Kidney tubule cell (primary cell): Measurements from ENCODE around the gene AIG1.

Source experiments
- DNase-seq: peaks from one replicate; pipeline ENCODE4 v3.0.0-alpha.2; 2018; ENCODE audit warnings: low spot score

AIG1 gene

DNA sequence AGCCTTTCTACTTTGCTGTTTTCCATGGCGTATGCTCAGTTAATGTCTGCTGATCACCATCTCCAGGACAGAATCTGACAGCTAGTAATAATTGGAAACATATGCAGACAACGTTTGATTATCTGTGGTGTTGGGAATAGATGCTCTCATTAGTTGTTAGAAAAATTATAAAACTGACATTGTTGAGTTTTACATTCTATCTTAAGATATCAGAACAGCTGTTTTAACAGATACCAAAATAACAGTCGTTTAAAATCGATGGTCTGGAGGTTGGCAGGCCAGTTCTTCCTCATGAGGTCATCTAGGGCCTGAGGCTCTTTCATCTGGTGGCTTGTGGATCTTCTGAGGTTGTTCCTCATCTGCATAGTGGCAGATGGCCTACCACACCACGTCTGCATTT lies 137.6 kb downstream of the AIG1 start:
- DNase-seq: no peak

DNA sequence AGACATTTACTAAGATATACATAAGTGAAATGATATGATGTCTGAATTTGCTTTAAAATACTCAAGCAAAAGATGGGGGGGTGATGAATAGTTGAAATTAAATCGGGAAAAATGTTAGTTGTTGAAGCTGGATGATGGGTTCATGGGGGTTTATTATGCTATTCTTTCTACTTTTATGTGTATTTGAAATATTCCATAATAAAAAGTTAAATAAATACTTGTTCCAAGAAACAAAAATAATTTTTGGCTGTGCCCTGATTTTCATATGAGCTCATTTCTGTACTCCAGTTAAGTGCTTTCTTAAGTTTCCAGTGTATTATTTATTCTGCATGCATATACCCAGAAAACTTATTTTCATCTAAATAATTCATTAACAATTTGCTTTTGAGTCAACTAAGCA lies 138.6 kb downstream of the AIG1 start:
- DNase-seq: no peak

DNA sequence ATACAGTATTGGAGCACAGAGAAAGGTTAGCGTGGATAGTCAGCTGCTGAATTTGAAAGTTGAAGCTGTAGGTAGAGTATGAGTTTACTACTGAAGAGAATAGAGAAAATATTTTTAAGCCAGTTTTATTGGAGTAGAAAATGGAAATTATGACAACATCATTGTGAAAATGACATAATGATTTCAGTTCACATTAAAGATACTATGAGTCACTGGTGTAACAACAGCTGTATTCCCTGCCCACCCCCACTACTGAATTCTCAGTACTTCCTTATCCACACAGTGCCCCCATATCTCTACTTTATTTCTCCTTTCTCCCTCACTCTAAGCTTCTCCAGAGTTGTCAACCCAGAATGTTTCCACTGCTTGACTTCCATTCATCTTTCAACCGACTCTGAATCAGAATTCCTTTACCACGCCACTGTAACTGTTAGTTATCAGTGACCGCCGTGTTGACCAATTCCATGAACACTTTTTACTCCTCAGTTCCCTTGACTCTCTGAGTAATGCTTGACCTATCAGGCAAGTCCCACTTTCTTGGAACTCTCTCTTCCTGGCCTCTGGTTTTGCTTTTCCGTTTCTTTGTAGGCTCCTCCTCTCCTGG lies 139.6 kb downstream of the AIG1 start:
- no peak for DNase-seq

DNA sequence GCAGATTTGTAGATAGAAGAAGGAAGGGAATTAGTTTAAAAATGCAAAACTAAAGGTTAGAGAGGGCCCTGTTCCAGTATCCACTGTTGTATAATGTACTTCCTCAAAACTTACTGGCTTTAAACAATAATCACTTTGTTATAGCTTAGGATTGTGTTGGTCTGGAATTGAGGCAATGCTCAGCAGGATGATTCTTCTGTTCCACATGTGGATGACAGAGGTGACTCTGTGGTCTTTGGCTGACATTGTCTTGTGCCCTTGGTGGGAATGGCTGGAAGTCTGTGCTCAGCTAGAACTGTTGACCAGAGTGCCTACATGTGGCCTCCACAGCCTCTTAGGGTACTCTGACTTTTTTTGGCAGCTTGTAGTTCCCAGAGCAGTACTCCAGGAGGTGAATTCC lies 143.4 kb downstream of the AIG1 start:
- no peak for DNase-seq

DNA sequence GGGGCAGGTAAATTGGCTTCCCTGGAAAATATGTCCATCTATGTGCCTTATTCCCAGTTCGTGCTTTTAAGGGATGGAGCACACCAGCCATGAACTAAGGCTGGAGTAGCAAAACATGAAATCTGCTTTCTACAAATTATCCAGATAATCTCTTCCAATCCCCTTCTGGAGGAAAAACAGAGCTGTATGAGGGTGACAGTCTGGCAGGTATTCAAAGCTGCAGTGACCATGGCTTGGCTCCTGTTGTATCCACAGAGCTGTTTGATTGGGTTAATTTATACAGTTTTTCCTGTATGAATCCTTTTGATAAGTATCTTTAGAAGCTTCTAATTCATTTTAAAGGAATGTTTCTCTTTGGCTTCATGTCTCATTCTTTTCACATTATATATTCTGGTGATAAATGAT lies 144.4 kb downstream of the AIG1 start:
- no peak for DNase-seq

DNA sequence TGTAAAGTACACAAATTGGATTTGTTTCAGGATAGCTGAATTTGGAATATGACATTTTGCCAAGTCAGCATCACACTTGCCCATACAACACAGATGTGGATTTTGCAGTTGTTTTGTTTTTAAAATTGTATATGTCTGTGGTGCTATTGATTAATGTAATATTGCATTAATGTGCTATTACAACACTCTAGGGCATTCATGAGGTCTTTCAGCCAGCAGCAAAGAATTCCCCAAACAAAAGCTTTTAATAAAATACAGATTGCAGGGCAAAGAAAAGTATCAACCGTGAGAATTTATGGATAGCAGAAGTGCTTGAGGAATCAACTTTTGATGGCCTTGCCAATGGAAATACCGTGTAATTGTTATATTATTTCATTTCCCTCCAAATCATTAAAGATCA lies 144.9 kb downstream of the AIG1 start:
- no peak for DNase-seq

DNA sequence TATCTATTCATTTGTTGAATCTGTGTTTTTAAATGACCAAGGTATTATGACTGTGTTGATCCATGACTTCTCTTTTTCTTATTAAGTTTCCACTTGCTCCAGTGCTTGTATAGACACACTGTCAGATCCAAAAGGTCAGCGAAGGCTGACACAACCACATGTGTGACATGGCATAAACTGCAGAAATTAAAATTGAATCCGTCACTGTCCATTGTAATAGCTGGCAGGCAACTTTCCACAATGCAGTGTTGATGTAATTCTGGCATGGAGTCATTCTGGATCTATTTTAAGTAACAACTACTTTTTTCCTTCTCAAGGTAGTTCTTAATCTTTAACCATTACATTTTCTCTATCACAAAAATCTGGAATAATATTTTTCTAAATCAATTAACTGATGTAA lies 145.3 kb downstream of the AIG1 start:
- DNase-seq: no peak

DNA sequence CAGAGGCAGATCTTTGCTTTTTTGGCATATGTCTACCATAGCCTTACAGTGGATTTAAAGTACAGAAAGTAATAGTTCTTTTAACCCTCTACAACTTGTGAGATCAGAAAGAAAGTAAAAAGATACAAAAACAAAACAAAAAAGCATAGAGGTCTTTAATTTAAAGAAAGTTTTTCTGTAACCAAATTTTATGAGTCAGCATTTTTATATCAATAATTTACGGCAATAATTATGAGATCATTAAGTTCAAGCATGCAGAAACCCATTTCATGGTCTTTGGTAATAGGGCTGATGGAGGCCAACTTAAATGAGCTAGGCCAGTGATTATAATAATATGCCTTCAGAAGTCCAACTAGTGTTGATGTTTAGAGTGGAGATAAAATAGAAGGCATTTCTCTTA lies 145.9 kb downstream of the AIG1 start:
- no peak for DNase-seq

DNA sequence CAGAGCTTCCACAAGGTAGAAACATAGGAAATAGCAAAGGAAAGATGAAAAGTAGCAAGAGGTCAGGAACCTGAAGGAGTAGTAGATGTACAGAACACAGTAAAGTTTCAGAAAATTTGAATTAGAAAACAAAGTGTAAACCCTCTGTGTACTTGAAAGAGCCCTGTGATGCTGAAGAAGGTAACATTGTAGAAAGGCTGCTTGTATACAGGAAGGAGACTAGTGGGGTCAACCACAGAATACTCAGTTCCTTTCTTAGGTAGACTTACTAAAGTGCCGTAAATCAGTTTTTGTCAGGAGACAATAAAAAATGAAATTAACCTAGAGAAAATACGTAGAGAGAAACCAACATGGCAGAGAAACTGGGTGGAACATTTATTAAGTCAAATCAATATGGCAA lies 149.7 kb downstream of the AIG1 start:
- no peak for DNase-seq

DNA sequence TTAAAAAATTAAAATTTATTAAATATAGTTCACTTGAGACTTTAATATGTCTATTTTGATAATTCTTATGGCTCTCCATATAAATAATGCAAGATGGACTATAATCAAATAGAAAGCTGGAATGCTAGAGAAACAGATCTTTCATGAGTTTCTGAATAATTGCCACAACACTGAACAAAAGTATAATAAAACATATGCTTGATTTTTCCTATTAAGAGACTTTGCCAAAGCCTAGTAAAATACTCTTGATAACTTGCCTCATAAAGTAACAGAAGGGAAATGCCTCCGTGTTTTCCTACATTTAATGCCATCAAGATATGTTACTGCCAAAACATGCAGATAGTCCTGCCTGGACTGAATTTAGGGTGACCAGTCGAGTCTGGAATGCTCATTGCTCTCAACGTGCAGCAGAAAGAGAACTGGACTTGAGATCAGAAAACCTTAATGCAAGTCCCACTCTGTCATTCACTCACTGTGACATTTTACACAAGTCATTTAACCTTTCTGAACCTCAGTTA lies 153.2 kb downstream of the AIG1 start:
- no peak for DNase-seq

DNA sequence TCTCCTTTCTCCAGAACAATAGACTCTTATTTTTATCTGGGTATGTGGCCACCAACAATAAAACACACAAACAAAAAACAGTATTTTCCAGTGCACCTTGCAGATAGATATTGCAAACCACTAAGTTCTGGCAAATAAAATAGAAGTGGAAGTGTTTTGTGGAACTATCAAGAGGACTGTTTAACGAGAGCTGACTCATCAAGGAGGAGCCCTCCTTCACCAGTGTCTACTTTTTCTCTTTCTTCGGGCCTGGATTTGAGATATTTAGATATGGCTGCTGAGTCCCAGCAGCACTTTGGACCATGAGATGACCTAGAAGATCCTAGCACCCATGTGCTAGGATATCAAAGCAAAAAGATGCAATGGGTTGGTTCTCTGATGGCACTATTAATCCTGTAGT lies 154.7 kb downstream of the AIG1 start:
- DNase-seq: no peak

DNA sequence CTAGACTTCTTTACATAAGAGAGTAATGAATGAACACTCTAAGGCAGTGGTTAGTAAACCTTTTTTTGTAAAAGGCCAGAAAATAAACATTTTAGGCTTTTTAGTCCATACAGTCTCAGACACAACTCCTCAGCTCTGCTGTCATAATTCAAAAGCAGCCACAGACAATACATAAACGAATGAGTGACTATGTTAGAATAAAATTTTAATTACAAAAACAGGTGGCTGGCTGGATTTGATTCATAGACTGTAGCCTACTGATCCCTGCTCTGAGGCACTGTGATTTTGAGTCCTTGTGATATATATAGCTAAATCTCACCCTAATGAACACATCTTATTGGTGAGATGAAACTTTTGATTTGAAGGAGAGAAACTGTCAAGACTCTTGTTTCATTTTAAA lies 155.1 kb downstream of the AIG1 start:
- DNase-seq: no peak

DNA sequence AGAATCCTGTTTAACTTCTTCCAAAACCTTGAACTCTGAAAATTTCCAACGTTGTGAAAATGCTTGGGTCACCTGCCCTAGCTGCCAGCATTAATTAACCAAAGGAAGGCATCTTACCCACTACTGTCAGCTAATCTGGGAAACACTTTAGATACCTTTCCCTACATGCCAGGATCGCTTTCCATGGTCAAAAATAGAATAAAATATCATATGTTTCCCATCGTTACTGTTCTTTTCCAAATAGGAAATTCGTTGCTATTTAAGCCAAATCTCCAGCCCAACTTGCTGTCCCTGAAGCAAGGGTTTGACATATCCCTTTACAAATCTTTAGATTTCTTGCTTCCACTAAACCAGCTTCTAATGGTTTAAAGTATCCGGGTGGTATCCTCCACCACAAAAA lies 157.5 kb downstream of the AIG1 start:
- no peak for DNase-seq

DNA sequence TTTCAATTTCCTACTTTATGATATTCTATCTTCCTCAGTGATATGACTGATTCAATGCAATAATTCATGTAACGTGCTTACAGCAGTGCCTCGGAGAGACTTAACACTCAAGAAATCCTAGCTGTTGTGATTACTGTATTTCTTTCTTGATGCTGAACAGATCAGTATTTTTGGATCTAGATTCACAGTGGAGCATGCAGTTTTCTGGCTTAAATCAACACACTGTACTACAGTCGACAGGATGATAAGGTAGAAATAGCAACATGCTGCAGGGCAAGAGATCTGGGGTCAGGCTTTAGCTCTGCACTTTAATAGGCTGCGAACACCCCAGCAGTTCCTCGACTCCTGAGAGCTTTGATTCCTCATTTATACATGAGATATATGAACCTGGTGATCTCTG lies 161.0 kb downstream of the AIG1 start:
- no peak for DNase-seq

DNA sequence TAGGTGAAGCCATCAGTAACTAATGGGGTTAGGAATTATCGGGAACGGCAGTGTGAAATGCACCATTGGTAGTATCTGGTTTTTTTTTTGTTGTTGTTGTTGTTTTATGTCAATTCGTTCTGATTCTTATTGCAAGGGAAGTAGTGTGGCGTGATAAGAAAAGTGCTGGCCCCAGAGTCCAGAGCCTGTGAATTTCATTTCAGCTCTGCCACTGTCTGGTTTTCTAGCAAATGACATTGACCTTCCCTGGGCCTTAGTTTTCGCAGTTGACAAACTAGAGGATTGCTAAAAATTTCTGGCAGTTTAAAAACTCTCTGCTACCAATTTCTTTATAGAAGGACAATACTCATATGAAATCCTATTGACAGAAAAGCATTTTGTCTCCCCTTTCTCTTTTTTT lies 161.6 kb downstream of the AIG1 start:
- no peak for DNase-seq

DNA sequence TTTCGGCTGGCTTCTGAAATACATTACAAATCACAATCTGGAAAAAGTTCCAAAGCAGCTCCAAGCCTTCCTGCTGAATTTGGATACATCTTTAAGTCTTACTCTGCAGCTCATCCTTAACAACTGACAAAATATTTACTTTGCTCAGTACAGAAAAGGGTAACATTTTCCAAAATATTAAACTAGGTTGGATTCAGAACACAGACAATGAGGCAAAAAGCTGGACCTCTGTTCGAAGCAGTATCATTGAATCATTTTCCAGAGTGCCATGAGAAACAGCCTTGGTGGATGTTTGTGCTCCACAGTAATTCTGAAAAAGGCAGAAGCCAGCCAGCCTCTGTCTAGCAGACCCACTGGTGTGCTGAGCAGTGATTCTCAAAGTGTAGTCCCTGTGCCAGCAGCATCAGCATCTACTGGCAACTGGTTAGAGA lies 162.1 kb downstream of the AIG1 start:
- DNase-seq: no peak

DNA sequence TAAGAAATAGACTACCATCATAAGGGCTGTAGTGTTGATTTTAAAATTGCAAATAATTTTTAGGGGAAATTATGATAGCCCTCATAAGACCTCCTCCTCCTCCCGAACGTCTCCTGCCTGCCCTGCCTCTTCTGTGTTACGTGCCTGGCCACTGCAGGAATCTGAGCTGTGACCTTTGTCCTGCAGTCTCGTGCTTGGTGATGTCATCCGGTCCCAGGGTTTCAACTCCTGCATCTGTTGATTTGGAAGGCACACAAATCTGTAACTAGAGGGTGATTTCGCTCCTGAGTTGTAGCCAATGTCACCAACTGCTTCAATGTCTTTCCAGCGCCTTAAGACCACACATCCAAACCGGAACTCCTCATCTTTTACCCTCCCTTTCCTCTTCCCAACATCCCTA lies 163.2 kb downstream of the AIG1 start:
- DNase-seq: peak; percentile 57

DNA sequence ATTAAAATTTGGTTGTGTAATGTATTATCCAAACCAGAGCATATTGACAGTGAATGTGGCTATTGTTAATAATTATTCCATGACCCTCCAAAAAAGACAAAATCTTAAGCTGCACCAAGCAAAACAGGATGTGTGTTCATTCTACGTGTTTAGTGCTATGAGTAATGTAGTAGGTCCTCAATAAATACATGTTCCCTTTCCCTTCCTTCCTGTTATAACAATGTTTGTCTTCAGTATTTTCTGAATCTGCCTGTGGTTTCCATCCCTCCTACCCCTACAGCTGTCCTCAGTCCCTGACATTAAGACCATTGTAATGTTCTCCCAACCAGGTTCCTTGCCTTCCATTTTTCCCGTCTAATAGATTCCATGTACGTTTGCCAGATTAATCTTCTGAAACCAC lies 163.8 kb downstream of the AIG1 start:
- no peak for DNase-seq

DNA sequence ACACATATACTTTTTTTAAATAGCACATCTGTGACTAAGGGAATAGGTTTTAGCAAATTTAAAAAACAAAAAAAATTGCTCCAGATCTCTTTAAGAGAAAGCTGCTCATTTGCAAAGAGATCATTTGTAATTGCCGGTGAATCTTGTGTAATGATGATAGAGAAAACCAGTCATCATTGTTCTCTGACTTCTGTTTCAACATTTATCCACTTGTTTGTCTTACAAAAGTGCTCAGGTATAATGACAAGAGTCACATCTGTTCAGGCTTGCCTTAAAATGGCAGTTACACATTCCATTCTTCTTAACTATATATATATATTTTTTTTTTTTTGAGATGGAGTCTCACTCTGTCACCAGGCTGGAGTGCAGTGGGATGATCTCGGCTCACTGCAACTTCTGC lies 165.2 kb downstream of the AIG1 start:
- DNase-seq: no peak

DNA sequence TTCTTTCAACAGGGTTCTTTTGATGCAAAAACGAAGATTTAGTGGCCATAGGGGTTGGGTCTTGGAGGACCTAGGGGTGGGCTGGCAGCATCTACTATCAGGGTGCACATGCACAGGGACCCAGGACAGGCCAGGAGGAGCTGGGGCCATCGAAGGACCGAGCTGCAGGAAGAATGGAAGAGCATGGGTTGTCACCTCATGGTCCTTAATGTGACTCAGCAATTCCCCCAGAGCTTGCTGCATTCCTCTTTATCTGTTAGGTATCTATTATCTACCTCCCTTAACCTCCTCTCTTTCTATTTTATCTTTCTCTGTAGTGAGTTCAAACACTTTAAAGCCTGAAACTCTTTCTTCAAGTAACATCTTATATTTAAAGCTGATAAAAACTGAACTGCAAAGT lies 167.0 kb downstream of the AIG1 start:
- no peak for DNase-seq

DNA sequence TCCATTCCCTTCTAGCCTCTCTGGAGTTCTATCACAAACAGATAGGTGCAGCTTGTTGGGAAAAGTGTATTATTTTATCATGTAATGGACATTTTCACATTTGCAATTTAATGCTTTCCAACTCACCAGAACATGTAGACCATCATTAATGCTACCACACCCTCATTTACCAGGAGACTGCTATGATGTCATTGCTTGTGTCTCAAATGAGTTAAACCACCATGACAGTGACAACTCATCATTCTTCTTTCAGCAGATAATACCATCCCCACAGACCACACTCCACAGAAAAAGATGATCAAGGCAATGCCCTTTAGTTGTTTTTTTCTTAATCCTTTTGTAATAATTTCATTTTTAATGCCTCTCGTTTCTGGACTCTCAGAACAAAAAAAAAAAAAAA lies 168.7 kb downstream of the AIG1 start:
- no peak for DNase-seq

DNA sequence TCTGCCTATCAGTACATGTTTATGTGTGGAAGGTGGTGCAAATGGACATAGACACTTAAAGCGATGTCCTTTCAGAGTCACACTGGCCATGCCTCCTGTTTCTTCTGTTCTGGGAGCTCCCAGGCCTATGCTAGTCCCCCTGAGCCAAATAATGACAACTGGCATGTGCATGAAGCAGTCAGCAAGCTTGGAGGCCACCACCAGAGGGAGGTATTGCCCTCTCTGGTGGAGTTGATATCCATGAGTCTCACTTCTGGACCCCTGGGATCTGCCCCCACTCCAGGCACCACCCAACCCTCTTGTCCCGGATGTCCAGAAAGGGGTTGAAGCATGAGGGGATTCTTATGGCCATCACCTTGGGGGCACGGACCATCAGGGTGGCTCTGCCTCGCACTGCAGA lies 172.2 kb downstream of the AIG1 start:
- peak; percentile 37 for DNase-seq

DNA sequence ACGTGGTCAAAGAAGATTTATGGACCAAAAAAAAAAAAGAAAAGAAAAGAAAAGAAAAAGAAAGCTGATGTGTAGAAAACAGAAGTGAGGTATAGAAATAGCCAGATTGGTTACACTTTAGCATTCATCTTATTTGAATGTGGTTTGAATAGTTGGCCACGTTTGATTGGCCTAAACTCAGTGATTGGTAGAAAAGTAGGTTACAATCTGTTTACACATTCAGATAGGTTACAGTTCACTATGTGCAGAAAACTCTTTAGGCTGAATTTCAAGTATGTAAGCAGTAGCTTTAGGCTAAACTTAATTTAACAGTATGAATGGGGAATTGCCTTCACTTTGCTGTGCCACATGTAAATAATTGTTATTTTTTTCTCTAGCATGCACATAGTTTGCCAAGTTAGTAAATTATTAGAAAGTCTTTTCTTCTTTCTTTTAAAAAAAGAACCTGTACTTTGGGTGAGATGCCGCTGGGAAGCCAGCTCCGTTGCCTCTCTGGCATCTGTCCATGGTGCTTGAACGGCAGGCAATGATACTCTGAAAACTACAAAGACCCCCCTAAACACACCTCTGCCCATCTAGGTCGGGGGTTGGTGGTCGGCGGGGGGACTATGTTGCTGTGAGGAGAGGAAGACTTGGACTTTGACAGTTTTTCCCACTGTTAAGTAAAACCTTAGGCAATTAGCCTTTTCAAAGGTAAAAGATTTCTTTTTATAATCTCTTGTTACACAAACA lies 173.0 kb downstream of the AIG1 start:
- DNase-seq: no peak

DNA sequence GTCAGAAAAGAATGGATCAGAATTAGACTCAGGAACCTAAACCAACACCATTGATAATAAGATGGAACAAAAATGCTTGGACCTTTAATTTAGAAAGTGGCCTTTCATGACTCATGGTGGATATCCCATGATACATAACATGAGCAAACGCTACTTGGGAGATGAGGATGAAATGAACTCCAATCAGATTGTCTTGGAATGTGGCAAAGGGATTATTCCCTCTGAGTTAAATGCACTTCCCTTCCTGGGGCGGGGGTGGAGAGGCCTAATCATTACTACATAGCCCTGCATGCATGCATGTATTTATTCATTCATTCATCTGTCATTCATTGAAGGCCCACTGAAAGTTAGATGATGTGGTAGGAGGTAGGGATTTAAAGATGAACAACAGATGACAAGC lies 174.0 kb downstream of the AIG1 start:
- DNase-seq: no peak
